ENCODE data around the gene PTMS.

The PTMS gene

DNA sequence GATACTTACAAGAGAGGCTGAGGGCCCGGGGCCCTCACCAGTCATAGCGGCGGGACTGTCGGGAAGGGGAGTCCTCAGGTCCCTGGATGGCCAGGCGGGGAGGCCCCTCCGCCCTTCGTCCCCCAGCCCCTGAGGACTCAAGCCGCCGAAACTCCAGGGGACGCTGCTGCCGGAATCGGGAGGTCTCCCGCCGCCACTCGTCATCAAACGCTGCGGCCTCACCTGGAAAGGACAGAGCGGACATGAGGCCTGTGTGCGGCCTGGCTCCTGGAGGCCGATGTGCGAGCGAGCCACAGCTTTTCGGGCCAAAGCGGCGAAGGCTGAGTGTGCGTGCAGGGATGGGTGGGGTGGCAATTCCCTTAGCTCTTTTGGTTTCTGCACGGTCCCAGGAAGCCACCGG is 17.4 kb upstream of the PTMS start:
- no peak for TF ChIP-seq EZH2 (IDR thresholded peaks at IDR 0.05)
- TF ChIP-seq POLR2AphosphoS5 (IDR thresholded peaks at IDR 0.05; ENCODE audit: borderline replicate concordance, low read depth, low read length) = no peak
- no peak for TF ChIP-seq FOXP2 (optimal IDR thresholded peaks at IDR 0.05; ENCODE audit: control extremely low read depth, extremely low read length, insufficient read depth)
- Histone ChIP-seq H3K4me3 (no peak overlapping the region), H3K9ac (ENCODE audit: insufficient read length) (no peak overlapping the region), H3K36me3 (ENCODE audit: insufficient read depth, low read length) (peaks cover 60% of the 10 kb centered on the region), H3K27ac (no peak overlapping the region), H3K9me3 (ENCODE audit: low read depth, low read length) (no peaks in the 10 kb centered on the region)
- no peak for DNase-seq (ENCODE audit: low read depth, low spot score)

DNA sequence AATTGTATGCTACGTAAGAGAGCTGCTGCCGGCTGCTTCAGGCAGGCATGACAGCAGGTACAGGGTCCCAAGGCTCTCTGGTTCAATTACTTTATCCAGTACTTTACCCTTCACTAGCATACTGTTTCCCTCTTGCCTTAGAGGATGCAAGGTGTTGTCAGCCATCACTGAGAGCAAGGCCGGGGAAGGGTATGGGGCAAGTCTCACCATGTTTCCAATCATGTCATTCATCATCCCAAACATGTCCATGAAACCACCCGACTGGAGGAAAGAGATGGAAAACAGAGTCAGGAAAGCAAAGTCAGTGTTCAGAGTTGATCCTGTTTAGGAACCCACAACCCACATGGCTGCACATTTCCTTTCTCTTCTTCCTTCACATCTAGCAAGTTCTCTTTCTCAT is 15.7 kb upstream of the PTMS start:
- TF ChIP-seq EZH2 (IDR thresholded peaks at IDR 0.05) (no peak), FOXP2 (optimal IDR thresholded peaks at IDR 0.05; ENCODE audit: control extremely low read depth, extremely low read length, insufficient read depth) (no peak), POLR2AphosphoS5 (IDR thresholded peaks at IDR 0.05; ENCODE audit: borderline replicate concordance, low read depth, low read length) (no peak)
- Histone ChIP-seq H3K27ac (no peak overlapping the region), H3K9me3 (ENCODE audit: low read depth, low read length) (no peaks in the 10 kb centered on the region), H3K9ac (ENCODE audit: insufficient read length) (no peak overlapping the region), H3K36me3 (ENCODE audit: insufficient read depth, low read length) (peaks cover 60% of the 10 kb centered on the region), H3K4me3 (no peak overlapping the region)
- no peak for DNase-seq (ENCODE audit: low read depth, low spot score)

DNA sequence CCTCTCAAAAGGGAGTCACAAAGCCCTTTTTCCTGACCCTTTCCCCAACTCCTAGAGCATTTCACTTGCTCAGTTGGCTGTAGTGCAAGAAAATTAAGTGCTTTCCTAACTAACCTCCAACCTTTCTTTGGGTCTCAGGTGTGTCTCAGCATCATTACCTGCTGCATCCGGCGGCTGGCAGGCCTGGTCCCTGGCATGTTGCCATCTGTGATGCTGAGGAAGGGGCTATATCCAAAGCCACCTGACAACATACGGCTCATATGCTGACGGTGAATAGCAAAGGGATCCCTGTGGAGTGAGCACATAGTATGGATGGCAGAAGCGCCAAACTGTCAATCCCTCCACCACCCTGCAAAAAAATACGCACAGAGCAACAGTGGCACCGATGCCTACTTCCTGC is 14.4 kb upstream of the PTMS start:
- H3K27ac ChIP-seq = no peak overlapping the region
- H3K36me3 ChIP-seq (ENCODE audit: insufficient read depth, low read length) = peaks cover 53% of the 10 kb centered on the region
- no peak for DNase-seq (ENCODE audit: low read depth, low spot score)
- H3K9me3 ChIP-seq (ENCODE audit: low read depth, low read length) = no peaks in the 10 kb centered on the region
- TF ChIP-seq FOXP2 (optimal IDR thresholded peaks at IDR 0.05; ENCODE audit: control extremely low read depth, extremely low read length, insufficient read depth) (no peak), POLR2AphosphoS5 (IDR thresholded peaks at IDR 0.05; ENCODE audit: borderline replicate concordance, low read depth, low read length) (no peak), EZH2 (IDR thresholded peaks at IDR 0.05) (no peak)
- peak overlapping the region; percentile 99 for H3K4me3 ChIP-seq
- H3K9ac ChIP-seq (ENCODE audit: insufficient read length) = peak overlapping the region; percentile 99

DNA sequence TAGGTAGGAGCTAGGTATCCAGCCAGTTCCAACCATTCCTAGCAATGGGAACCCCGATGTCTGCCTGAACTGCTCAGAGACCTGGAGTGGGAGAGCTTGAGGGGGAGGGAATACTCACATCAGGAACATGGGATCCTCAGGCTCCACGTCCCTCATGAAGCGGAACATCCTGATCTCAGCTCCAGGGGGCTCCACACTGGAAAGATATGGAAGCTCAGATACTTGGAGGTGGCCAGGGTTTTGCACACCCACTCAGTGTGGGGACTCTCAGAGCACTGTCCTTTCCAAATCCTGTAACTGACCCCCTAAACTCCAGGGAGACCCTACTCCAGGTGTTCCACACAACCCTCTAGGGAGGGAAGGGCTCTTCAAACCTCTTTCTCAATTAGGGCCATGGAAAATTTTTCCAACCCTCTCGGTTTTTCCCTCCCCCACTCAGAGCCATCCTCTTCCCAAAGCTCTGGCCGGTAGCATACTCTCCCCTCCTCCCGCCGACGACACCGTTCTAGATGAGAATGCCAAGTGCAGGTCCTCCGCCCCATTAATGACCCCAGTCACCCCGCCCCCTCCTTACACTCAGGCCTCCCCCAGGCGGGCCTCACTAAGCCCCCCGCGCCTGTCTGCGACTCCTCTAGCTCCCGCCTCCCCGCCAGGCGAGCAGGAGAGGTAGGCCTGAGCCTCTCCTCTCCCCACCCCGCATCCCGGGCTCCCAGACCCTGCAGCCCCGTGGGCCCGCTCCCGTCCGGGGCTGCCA is 13.8 kb upstream of the PTMS start:
- Histone ChIP-seq H3K36me3 (ENCODE audit: insufficient read depth, low read length) (peaks cover 47% of the 10 kb centered on the region), H3K27ac (peak overlapping the region; percentile 99), H3K9ac (ENCODE audit: insufficient read length) (peak overlapping the region; percentile 99), H3K4me3 (peak overlapping the region; percentile 99), H3K9me3 (ENCODE audit: low read depth, low read length) (no peaks in the 10 kb centered on the region)
- TF ChIP-seq FOXP2 (optimal IDR thresholded peaks at IDR 0.05; ENCODE audit: control extremely low read depth, extremely low read length, insufficient read depth) = no peak
- TF ChIP-seq EZH2 (IDR thresholded peaks at IDR 0.05) = no peak
- TF ChIP-seq POLR2AphosphoS5 (IDR thresholded peaks at IDR 0.05; ENCODE audit: borderline replicate concordance, low read depth, low read length) = no peak
- no peak for DNase-seq (ENCODE audit: low read depth, low spot score)

DNA sequence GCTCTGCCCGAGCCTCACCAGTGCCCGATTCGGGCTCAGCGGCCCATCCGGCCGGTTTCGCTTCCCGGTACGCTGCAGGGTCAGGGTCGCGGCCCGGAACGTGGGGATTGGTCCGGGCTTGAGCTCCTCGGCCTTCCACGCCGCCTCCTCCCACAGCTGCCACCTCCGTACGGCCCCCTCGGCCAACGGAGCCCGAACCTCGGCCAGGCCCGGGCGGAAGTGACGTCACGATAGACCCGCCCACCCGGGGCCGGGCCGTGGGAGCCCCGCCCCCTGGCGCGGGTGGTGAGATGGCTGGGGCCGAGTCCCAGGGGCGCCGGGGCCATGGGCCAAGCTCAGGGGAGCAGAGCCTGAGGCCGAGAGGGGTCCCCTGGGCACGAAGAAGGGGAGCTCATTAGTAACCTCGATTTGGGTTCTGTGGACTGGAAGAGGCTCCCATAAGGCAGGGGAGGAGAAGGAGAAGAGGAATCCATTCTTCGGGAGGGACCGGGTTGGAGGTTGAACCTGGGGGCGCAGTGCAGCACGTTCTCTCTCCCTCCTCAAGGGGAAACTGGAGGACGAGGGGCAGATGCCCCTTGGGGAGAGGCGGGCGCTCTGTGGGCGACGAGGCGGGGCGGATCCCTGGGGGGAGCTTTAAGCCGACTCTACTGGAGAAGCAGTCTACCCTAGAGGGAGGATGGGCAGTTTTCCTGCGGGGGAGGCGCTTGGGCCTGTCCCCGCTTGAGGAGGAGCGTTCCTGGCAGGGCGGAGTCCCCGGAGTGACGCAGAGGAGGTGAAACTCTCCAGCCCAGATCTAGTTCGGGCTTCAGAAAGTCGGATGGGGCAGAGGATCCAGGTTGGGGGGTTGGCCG is 13.0 kb upstream of the PTMS start, which contains the start of gene MLF2:
MLF2 (minus strand) TSS at position 221 of the 851 bp plus-strand sequence. CDS start 807 bp downstream, outside the sequence.
- H3K9me3 ChIP-seq (ENCODE audit: low read depth, low read length) = no peaks in the 10 kb centered on the region
- TF ChIP-seq FOXP2 (optimal IDR thresholded peaks at IDR 0.05; ENCODE audit: control extremely low read depth, extremely low read length, insufficient read depth) = no peak
- peak; percentile 90 for TF ChIP-seq POLR2AphosphoS5 (IDR thresholded peaks at IDR 0.05; ENCODE audit: borderline replicate concordance, low read depth, low read length)
- H3K27ac ChIP-seq = peak within 1 kb of the TSS; percentile 99

DNA sequence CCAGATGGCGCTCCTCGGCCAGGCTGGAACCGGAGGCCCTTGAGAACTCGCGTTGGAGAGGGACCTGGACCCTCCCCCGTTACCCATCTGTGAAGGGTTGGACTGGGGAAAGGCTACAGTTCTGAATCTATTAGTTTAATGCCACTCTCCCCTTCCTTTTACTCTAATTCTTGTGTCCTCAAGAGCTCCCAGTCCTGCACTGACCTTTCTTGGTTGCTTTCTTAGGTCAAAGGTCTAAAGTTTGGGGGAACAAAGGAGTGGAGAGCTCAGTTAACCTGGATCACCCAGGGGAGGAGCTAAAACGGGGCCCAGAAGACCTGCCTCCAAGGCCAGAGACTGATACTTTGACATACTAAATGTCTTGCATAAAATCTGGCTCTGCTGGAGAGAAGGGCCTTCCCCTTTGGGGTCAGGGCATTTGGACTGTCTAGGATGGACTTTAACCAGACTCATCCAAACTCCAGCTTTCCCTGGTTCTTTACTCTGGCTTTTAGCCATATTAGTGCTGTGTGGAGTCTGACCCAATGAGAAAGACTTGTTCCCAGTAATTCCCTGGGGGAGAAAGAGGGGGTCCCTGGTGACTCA is 12.3 kb upstream of the PTMS start:
- peak overlapping the region; percentile 99 for H3K4me3 ChIP-seq

More for the DNA sequence above, 13.0 kb upstream of the PTMS start, which contains the start of gene MLF2:
- DNase-seq (ENCODE audit: low read depth, low spot score) = peak; percentile 97
- H3K36me3 ChIP-seq (ENCODE audit: insufficient read depth, low read length) = peaks cover 39% of the 10 kb centered on the region
- H3K9ac ChIP-seq (ENCODE audit: insufficient read length) = peak within 1 kb of the TSS; percentile 99
- H3K4me3 ChIP-seq = peak within 1 kb of the TSS; percentile 99

DNA sequence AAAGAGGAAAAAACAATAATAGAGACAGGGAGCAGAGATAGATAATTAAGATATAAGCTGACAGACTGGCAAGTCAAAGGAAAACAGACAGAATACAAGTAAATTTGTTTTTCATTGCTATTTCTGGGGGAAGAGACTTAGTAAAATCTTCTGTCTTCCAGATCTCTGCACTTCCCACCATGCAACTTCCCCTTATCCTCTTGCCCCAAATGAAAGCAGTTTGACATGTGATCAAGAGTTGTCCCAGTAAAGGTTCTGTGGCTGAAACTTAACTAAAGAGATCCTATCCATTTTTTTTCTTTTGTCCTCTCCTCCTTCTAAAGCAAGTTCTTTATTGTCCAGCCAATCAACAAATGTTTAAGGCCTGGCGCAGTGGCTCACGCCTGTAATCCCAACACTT is 11.8 kb upstream of the PTMS start:
- Histone ChIP-seq H3K9me3 (ENCODE audit: low read depth, low read length) (no peaks in the 10 kb centered on the region), H3K36me3 (ENCODE audit: insufficient read depth, low read length) (peaks cover 27% of the 10 kb centered on the region), H3K27ac (0 out of 2 replicates have a peak overlapping the region, but pooled peaks have one; percentile 28), H3K4me3 (no peak overlapping the region), H3K9ac (ENCODE audit: insufficient read length) (no peak overlapping the region)
- no peak for DNase-seq (ENCODE audit: low read depth, low spot score)
- TF ChIP-seq POLR2AphosphoS5 (IDR thresholded peaks at IDR 0.05; ENCODE audit: borderline replicate concordance, low read depth, low read length) (no peak), EZH2 (IDR thresholded peaks at IDR 0.05) (no peak), FOXP2 (optimal IDR thresholded peaks at IDR 0.05; ENCODE audit: control extremely low read depth, extremely low read length, insufficient read depth) (no peak)

More for the DNA sequence above, 12.3 kb upstream of the PTMS start:
- Histone ChIP-seq H3K9ac (ENCODE audit: insufficient read length) (peak overlapping the region; percentile 52), H3K9me3 (ENCODE audit: low read depth, low read length) (no peaks in the 10 kb centered on the region), H3K27ac (0 out of 2 replicates have a peak overlapping the region, but pooled peaks have one; percentile 28), H3K36me3 (ENCODE audit: insufficient read depth, low read length) (peaks cover 32% of the 10 kb centered on the region)
- DNase-seq (ENCODE audit: low read depth, low spot score) = no peak
- TF ChIP-seq POLR2AphosphoS5 (IDR thresholded peaks at IDR 0.05; ENCODE audit: borderline replicate concordance, low read depth, low read length) (no peak), FOXP2 (optimal IDR thresholded peaks at IDR 0.05; ENCODE audit: control extremely low read depth, extremely low read length, insufficient read depth) (no peak), EZH2 (IDR thresholded peaks at IDR 0.05) (no peak)
